ENCODE measurements around the gene APOOL.

DNA sequence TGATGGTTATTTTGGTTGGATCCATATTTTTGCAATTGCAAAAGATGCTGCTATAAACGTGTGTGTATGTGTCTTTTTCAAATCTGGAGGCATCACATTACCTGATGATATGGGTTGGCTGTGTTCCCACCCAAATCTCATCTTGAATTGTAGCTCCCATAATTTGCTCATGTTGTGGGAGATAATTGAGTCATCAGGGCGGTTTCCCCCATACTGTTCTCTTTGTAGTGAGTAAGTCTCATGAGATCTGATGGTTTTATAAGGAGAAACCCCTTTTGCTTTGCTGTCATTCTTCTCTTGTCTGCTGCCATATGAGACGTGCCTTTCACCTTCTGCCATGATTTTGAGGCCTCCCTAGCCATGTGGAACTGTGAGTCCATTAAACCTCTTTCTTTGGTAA lies 33.4 kb downstream of the APOOL start:
- TF ChIP-seq POLR2A (IDR thresholded peaks at IDR 0.05; ENCODE audit: extremely low read depth, insufficient read length): no peak
- TF ChIP-seq, protein P1, sequence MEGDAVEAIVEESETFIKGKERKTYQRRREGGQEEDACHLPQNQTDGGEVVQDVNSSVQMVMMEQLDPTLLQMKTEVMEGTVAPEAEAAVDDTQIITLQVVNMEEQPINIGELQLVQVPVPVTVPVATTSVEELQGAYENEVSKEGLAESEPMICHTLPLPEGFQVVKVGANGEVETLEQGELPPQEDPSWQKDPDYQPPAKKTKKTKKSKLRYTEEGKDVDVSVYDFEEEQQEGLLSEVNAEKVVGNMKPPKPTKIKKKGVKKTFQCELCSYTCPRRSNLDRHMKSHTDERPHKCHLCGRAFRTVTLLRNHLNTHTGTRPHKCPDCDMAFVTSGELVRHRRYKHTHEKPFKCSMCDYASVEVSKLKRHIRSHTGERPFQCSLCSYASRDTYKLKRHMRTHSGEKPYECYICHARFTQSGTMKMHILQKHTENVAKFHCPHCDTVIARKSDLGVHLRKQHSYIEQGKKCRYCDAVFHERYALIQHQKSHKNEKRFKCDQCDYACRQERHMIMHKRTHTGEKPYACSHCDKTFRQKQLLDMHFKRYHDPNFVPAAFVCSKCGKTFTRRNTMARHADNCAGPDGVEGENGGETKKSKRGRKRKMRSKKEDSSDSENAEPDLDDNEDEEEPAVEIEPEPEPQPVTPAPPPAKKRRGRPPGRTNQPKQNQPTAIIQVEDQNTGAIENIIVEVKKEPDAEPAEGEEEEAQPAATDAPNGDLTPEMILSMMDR (IDR thresholded peaks at IDR 0.05; ENCODE audit: low read depth, low read length): no peak
- no peak for TF ChIP-seq MYC (IDR thresholded peaks at IDR 0.05; ENCODE audit: low read depth, low read length)
